ENCODE data around the gene USP2.
"Not testable (repeated sequence)": the region's sequence is repeated elsewhere in the genome, so short reads cannot be mapped to it uniquely, and the experiment has no call there.

The USP2 gene

DNA sequence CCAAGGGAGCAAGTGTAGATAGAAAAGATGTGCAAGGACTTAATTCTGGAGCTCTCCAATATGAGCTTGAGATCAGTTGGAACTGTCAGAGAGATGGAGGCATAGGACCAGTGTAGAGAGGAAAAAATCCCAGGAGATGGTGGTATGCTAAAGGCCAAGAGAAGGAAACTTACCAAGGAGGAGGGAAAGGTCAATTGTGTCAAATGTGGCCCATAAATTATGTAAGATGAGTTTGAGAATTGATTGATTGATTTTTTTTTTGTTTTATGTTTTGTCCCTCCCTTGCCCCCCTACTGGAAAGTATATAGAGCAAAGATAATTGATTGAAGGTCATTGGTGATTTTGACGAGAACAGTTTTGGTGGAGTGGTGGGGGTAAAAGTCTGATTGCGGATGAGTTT is 2.8 kb upstream of the USP2 start:
- no peaks in the 10 kb centered on the region for H3K9me3 Mint-ChIP-seq
- H3K4me1 Mint-ChIP-seq: peaks cover 8% of the 10 kb centered on the region
- no peak overlapping the region for H3K4me3 Mint-ChIP-seq
- no peaks in the 10 kb centered on the region for H3K36me3 Mint-ChIP-seq (ENCODE audit: low read depth)
- TF ChIP-seq, protein P1, sequence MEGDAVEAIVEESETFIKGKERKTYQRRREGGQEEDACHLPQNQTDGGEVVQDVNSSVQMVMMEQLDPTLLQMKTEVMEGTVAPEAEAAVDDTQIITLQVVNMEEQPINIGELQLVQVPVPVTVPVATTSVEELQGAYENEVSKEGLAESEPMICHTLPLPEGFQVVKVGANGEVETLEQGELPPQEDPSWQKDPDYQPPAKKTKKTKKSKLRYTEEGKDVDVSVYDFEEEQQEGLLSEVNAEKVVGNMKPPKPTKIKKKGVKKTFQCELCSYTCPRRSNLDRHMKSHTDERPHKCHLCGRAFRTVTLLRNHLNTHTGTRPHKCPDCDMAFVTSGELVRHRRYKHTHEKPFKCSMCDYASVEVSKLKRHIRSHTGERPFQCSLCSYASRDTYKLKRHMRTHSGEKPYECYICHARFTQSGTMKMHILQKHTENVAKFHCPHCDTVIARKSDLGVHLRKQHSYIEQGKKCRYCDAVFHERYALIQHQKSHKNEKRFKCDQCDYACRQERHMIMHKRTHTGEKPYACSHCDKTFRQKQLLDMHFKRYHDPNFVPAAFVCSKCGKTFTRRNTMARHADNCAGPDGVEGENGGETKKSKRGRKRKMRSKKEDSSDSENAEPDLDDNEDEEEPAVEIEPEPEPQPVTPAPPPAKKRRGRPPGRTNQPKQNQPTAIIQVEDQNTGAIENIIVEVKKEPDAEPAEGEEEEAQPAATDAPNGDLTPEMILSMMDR (IDR thresholded peaks at IDR 0.05; ENCODE audit: unreplicated experiment in 3 of 3): no peak
- H3K27ac Mint-ChIP-seq: no peak overlapping the region
- H3K27me3 Mint-ChIP-seq (ENCODE audit: low read depth): peaks cover 5% of the 10 kb centered on the region

DNA sequence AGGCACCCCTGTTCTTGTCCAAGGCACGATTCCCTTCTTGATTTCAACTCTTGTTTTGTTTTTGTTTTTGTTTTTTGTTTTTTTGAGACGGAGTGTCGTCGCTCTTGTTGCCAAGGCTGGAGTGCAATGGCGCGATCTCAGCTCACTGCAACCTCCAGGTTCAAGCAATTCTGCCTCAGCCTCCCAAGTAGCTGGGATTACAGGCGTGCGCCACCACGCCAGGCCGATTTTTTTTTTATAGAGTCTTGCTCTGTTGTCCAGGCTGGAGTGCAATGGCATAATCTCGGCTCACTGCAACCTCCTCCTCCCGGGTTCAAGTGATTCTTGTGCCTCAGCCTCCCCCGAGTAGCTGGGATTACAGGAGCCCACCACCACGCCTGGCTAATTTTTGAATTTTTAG is 1.0 kb upstream of the USP2 start:
- not testable (repeated sequence) for H3K27me3 Mint-ChIP-seq (ENCODE audit: low read depth); H3K4me3 Mint-ChIP-seq; H3K27ac Mint-ChIP-seq; H3K9me3 Mint-ChIP-seq; H3K36me3 Mint-ChIP-seq (ENCODE audit: low read depth)
- peaks cover 19% of the 10 kb centered on the region for H3K4me1 Mint-ChIP-seq

DNA sequence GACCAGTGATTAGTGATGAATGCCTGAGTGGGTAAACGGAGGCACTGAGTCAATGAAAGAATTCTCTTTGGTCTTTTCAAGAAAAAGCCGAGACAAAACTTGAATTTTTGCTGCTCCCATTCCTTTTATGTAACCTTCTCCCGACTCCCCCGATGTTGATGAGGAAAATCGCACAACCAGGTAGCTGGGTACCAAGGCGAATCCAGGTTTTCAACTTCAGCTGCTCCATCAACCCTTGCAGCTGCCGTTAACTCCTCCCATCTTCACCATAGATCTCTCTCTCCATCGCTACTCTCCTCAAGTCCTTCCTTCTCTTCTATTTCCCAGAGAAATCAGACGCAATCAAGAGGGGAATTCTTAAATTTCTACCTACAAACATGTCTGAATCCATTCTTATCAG is 611 bp upstream of the USP2 start:
- Mint-ChIP-seq H3K27me3 (ENCODE audit: low read depth) (peaks cover 9% of the 10 kb centered on the region), H3K4me3 (no peak overlapping the region), H3K36me3 (ENCODE audit: low read depth) (no peaks in the 10 kb centered on the region), H3K4me1 (peaks cover 19% of the 10 kb centered on the region), H3K9me3 (no peaks in the 10 kb centered on the region), H3K27ac (no peak overlapping the region)
- TF ChIP-seq, protein P1 (IDR thresholded peaks at IDR 0.05; ENCODE audit: unreplicated experiment in 3 of 3): no peak

DNA sequence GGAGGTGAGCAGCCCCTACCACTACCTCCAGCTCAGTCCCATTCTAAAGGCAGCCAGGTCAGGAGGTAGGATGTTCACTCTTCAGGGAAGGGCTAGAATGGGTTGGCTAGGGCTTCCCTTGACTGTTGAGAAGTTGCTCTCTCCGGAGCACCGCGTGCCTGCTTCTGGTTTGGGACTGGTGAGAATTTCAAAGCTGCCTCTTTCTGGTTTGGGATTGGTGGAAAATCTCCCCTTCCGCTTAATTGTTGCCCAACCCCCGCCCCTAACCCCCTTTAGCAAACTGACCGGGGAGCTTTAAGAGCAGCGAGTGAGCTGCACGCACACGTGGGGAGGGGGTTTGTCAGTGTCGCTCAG is 686 bp downstream of the USP2 start:
- peaks cover 28% of the 10 kb centered on the region for H3K4me1 Mint-ChIP-seq
- H3K4me3 Mint-ChIP-seq: peak overlapping the region in 1 of 3 experiments; percentile 10
- H3K36me3 Mint-ChIP-seq (ENCODE audit: low read depth): no peaks in the 10 kb centered on the region
- peak overlapping the region in 1 of 3 experiments; percentile 59 for H3K27ac Mint-ChIP-seq
- H3K27me3 Mint-ChIP-seq (ENCODE audit: low read depth): peaks cover 9% of the 10 kb centered on the region
- TF ChIP-seq, protein P1 (IDR thresholded peaks at IDR 0.05; ENCODE audit: unreplicated experiment in 3 of 3): no peak
- no peaks in the 10 kb centered on the region for H3K9me3 Mint-ChIP-seq

DNA sequence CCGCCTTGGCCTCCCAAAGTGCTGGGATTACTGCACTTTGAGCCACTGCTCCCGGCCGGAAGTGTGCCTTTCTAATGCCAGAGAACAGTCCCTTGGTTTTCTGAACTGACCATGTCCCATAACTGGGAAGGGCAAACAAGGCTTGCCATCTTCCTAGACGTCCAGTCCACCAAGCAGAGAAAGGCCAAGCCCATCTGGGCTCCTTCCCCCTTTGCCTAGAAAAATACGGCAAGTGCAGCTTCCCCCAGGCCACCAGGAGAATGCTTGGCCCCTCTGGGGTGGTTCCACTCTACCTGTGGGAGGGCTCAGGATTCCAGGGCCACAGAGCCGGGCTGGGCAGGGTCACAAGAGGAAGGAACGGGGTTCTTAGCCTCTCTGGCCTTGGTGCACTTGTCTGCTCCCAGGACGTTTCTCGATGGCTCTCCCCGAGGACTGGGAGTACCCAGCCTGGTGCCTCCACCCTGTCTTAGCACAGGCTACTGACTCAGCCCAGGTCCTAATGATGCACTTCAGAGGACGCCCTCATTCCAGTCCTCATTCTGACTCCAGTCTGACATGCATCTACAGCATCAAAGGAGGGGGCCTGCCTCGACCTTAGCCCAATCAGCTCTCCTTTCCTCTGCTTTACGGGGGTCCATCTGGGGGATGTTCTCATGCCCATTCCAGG is 1.2 kb downstream of the USP2 start:
- Mint-ChIP-seq H3K27me3 (ENCODE audit: low read depth) (peaks cover 9% of the 10 kb centered on the region), H3K4me1 (peaks cover 33% of the 10 kb centered on the region), H3K36me3 (ENCODE audit: low read depth) (no peaks in the 10 kb centered on the region), H3K9me3 (no peaks in the 10 kb centered on the region), H3K4me3 (peak overlapping the region in 1 of 3 experiments; percentile 10), H3K27ac (no peak overlapping the region)
- TF ChIP-seq, protein P1 (IDR thresholded peaks at IDR 0.05; ENCODE audit: unreplicated experiment in 3 of 3): no peak

DNA sequence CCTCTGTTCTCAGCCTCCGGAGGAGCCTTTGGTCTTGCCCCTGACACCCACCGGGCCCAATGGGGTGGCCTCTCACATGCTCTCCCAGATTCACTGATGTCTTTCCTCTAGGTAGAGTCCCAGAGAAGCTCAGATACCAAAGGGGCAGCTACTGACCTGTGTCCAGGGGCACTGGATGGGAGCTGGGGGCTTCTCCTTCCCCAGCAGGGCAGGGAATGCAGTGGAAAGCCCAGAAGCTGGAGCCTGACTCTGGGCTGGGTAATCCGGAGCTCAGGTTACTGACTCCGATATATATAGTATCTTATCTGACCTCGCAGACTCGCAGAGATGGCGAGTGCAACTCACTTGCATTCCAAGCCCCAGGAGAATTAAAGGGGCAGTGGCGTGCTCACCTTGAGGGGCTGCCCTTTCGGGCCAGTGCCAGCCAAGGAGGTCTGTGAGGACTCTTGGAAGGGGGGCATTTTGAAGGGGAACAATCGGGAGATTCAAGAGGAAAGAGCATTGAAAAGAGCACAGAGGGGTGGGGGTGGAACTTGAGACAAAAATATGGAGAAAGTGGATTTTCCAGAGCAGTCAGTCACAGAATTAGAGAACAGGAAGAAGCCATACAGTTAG is 2.5 kb downstream of the USP2 start:
- Mint-ChIP-seq H3K36me3 (ENCODE audit: low read depth) (no peaks in the 10 kb centered on the region), H3K4me1 (peaks cover 45% of the 10 kb centered on the region), H3K27ac (peak overlapping the region in 1 of 3 experiments; percentile 24), H3K9me3 (no peaks in the 10 kb centered on the region), H3K27me3 (ENCODE audit: low read depth) (peaks cover 9% of the 10 kb centered on the region), H3K4me3 (peak overlapping the region; percentile 62 to 70 (median 69))
- TF ChIP-seq, protein P1 (IDR thresholded peaks at IDR 0.05; ENCODE audit: unreplicated experiment in 3 of 3): no peak
